LNCAP (cell line): ENCODE results near the gene EGLN1.

Source experiments
- TF ChIP-seq, protein P1 (sequence below): fragments of 450-650 bp; IDR thresholded peaks from 2 replicates; pipeline ENCODE4 v1.5.1; 2017; ENCODE audit warnings: mild to moderate bottlenecking

EGLN1 gene

DNA sequence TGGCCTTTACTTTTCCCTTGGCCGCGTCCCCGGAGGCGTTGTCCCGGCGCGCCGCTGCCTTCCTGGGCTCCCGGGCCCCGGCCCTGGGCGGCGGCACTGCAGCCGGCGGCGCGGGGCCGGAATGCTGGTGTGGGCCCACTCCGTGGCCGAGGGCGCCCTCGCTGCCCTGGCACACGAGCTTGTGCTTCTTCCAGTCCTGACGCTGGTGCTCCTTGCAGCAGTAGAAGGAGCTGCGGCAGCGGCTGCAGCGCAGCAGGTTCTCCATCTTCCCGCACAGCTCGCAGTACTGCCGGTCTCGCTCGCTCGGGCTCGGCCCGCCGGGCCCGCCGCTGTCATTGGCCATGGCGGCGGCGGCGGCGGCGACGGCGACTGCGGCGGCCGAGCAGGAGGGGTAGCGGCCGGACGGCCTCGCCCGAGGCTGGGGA lies 529 bp downstream of the EGLN1 start:
- TF ChIP-seq, protein P1, sequence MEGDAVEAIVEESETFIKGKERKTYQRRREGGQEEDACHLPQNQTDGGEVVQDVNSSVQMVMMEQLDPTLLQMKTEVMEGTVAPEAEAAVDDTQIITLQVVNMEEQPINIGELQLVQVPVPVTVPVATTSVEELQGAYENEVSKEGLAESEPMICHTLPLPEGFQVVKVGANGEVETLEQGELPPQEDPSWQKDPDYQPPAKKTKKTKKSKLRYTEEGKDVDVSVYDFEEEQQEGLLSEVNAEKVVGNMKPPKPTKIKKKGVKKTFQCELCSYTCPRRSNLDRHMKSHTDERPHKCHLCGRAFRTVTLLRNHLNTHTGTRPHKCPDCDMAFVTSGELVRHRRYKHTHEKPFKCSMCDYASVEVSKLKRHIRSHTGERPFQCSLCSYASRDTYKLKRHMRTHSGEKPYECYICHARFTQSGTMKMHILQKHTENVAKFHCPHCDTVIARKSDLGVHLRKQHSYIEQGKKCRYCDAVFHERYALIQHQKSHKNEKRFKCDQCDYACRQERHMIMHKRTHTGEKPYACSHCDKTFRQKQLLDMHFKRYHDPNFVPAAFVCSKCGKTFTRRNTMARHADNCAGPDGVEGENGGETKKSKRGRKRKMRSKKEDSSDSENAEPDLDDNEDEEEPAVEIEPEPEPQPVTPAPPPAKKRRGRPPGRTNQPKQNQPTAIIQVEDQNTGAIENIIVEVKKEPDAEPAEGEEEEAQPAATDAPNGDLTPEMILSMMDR, result no peak

DNA sequence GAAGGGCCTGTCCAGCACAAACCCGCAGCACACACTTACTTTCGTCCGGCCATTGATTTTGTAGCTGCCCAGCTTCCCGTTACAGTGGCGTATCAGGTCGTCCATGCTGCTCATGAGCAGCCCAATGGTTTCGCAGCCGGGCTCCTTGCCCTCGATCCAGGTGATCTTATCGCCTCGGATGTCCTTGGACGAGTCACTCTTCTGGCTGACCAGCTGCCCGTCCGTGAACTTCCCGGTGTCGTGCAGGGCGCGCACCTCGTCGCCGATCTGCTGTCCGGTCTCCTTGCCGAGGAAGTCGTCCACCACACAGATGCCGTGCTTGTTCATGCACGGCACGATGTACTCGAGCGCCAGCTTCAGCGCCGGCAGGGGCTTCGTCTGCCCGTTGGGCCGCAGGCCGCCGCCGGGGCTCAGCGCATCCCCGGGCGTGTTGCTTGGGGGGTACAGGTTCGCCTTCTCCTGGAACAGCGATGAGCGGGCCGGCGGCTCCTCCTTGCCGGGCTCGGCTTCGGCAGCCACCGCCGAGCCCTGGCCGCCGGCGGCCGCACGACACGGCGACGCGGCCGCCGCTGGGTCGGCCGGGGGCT lies 1.0 kb downstream of the EGLN1 start:
- TF ChIP-seq, protein P1, result no peak

DNA sequence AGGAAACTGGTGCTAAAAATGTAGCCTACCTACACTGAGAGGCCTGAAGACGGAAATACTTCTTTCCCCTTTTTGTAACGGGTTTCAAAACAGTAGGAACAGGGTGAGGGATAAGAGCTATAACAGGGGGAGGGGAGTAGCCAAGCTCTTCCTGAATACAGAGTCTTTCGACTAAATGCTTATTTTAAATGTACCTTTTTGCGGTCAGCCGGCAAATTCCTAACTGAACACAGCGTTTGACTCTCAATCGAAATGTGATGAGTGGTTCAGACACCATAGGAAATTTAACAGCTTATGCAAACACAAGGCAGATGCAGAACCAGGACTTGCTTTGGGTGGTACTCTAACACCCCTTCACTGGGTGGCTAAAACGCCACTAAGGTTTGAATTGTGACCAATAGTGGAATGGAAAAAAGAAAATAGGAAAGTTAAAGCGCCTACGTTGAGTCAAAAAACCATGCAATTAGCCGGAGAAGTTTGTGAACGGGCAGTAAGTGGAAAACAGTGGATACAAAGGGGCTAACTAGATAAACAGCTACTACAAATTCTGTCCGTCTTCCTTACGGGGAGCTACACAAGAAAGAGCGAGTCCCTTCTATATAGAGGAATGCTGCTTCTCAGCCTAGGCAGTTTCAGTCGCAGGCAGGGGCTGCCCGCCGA lies 1.7 kb downstream of the EGLN1 start:
- TF ChIP-seq, protein P1, result no peak

DNA sequence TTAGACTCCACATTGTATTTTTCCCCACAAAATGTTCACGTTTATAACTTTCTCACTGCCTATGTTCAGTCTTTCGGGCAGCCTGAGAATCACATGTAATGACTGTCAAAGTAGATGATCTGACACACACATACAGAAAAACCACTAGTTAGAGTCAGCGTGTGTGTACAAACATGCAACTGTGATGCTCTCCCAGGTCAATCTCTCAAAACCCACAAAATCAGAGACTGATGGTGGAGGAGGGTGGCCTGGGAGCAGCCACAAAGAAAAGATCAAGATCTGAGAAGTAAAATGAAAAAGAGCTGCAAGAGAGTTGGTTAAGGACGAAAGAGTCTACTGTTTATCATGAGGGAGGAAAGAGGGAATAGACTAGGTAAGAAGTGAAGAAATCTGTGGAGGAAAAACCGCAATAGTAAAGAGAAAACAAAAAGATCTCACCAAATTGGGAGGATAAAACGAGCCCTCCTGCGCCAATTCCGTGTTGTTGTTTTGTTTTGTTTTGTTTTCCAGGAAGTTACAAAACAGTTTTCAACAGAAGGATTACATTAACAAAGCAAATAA lies 2.3 kb downstream of the EGLN1 start:
- TF ChIP-seq, protein P1, result no peak

DNA sequence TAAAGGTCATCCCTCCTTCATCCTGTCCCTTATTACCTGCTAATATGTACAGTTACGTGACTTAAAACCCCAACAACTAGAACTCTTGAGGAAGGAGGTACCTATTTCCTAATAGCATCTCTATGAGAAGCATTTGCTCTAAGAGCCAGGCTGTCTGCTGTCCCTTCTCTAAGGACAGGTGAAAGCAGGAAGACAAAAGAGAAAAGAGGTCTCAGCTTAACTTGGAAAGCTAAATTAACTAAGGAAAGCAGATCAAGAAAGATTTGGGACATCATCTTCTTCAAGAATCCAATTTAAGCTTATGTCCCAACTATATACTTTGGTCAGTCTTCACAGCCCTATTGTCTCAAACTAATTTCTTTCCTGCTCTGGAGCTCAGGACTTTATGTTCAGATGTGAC lies 2.9 kb downstream of the EGLN1 start:
- TF ChIP-seq, protein P1, result no peak

DNA sequence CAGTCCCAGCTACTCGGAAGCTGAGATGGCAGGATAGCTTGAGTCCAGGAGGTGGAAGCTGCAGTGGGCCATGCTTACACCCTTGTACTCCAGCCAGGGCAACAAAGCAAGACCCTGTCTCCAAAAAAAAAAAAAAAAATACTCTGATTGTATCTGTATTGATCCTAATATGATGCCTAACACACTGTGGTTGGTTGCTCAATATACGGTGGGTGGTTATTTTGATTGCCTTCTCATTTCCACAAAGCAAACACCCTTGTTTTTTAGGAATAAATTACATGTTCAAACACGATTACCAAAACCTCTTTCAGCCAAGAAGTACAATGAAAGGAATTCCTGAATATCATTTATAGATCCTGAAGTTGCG lies 3.4 kb downstream of the EGLN1 start:
- TF ChIP-seq, protein P1, result no peak

DNA sequence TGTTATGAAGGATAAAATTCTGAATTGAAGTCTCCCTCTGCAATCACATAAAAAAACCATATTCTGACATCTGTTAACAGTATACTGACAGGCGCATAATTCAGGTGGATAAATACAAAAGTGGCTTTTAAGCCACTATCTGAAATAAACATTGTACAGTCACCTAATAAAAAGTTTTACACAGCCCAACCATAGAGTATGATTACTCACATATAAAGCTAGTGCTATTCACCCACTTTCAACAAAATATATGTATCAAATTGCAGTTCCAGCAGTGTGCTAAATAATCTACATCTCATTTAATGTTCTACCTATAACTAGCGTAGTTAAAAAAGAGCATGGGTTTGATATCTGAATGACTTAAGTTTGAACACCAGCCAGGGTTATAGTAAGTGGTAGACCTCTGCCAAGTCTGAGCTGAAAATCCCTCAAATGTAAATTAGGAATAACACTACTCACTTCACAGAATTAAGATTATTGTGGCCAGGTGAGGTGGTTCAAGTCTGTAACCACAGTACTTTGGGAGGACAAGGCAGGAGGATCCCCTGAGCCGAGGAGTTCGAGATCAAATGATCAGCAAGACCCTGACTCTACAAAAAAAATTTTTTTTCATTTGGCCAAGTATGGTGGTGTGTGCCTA lies 3.9 kb downstream of the EGLN1 start:
- TF ChIP-seq, protein P1, result no peak
